ENCODE results near the gene OXT. TPM values are rescaled to one million over a fixed set of nuclear protein-coding genes. Genes with fewer than 3 reads are reported as not detected.
"Not testable (repeated sequence)": the region's sequence is repeated elsewhere in the genome, so short reads cannot be mapped to it uniquely, and the experiment has no call there.

OXT gene
- total RNA-seq, 1 donor from 2014 or later, result not detected

GRCh38 chr20:3046677-3047462 is 24.6 kb upstream of the OXT start:
- ATAC-seq, result no peak
- DNase-seq, result no peak
- intact Hi-C loops (cut with micrococcal nuclease), result no loop called here

- intact Hi-C loops (cut with micrococcal nuclease), result no loop called here
- ATAC-seq (no peak), DNase-seq (no peak)
These were observed 23.7 kb upstream of the OXT start for GRCh38 chr20:3047486-3048419.

- DNase-seq (no peak), ATAC-seq (no peak)
- intact Hi-C loops (cut with micrococcal nuclease), result loop anchor here (5.0 kb wide), 1 partner anchor 66 kb away; no protein-coding TSS in a partner anchor
These were observed 19.9 kb upstream of the OXT start for GRCh38 chr20:3051385-3052019.

- DNase-seq (no peak), ATAC-seq (no peak)
- intact Hi-C loops (cut with micrococcal nuclease), result no loop called here
These were observed 11.9 kb upstream of the OXT start for GRCh38 chr20:3059489-3059888.

GRCh38 chr20:3064119-3064518 is 7.3 kb upstream of the OXT start:
- not testable (repeated sequence) for ATAC-seq

GRCh38 chr20:3067139-3068014 is 4.0 kb upstream of the OXT start:
- intact Hi-C loops (cut with micrococcal nuclease), result no loop called here

More at GRCh38 chr20:3064119-3064518, 7.3 kb upstream of the OXT start:
- DNase-seq; intact Hi-C loops (cut with micrococcal nuclease): not testable (repeated sequence)

GRCh38 chr20:3068075-3068474 is 3.3 kb upstream of the OXT start:
- intact Hi-C loops (cut with micrococcal nuclease), result no loop called here
- no peak for ATAC-seq
- DNase-seq, result no peak

More at GRCh38 chr20:3067139-3068014, 4.0 kb upstream of the OXT start:
- DNase-seq (no peak), ATAC-seq (no peak)

GRCh38 chr20:3068986-3069900 is 2.2 kb upstream of the OXT start:
- intact Hi-C loops (cut with micrococcal nuclease), result no loop called here
- DNase-seq (no peak), ATAC-seq (peak; percentile 38)

GRCh38 chr20:3070725-3071124 is 695 bp upstream of the OXT start:
- DNase-seq (no peak), ATAC-seq (no peak)
- intact Hi-C loops (cut with micrococcal nuclease), result no loop called here

- no peak for DNase-seq
- intact Hi-C loops (cut with micrococcal nuclease), result no loop called here
- ATAC-seq, result no peak
These were observed 182 bp upstream of the OXT start for GRCh38 chr20:3071266-3071609.

- ATAC-seq, result no peak
- intact Hi-C loops (cut with micrococcal nuclease), result no loop called here
- DNase-seq, result no peak
These were observed 1.3 kb downstream of the OXT start for GRCh38 chr20:3072530-3073250.

GRCh38 chr20:3073251-3073643 is 1.8 kb downstream of the OXT start:
- DNase-seq; intact Hi-C loops (cut with micrococcal nuclease); ATAC-seq: not testable (repeated sequence)

GRCh38 chr20:3074812-3075211 is 3.4 kb downstream of the OXT start:
- DNase-seq (no peak), ATAC-seq (no peak)
- intact Hi-C loops (cut with micrococcal nuclease), result no loop called here

GRCh38 chr20:3075315-3075714 is 3.9 kb downstream of the OXT start:
- DNase-seq; intact Hi-C loops (cut with micrococcal nuclease); ATAC-seq: not testable (repeated sequence)

GRCh38 chr20:3077618-3078134 is 6.3 kb downstream of the OXT start:
- no peak for DNase-seq
- ATAC-seq, result no peak
- intact Hi-C loops (cut with micrococcal nuclease), result no loop called here

GRCh38 chr20:3080939-3081388 is 9.5 kb downstream of the OXT start:
- DNase-seq (peak; percentile 86), ATAC-seq (peak; percentile 98)
- intact Hi-C loops (cut with micrococcal nuclease), result no loop called here

- DNase-seq, result no peak
- intact Hi-C loops (cut with micrococcal nuclease), result no loop called here
- ATAC-seq, result no peak
These were observed 10.2 kb downstream of the OXT start for GRCh38 chr20:3081641-3082040.
